ENCODE measurements around the gene A2ML1.
"Not testable (repeated sequence)": the region's sequence is repeated elsewhere in the genome, so short reads cannot be mapped to it uniquely, and the experiment has no call there.

The A2ML1 gene

GRCh38 chr12:8818526-8818925 is 3.9 kb upstream of the A2ML1 start:
- no peak for DNase-seq

- no peak for DNase-seq
These were observed 2.8 kb upstream of the A2ML1 start for GRCh38 chr12:8819666-8819980.

- DNase-seq = not testable (repeated sequence)
These were observed 1.6 kb upstream of the A2ML1 start for GRCh38 chr12:8820676-8821407.

- no peak for DNase-seq
These were observed 830 bp upstream of the A2ML1 start for GRCh38 chr12:8821591-8821990.

GRCh38 chr12:8823565-8824300 is 1.3 kb downstream of the A2ML1 start:
- no peak for DNase-seq

GRCh38 chr12:8827551-8828256 is 5.3 kb downstream of the A2ML1 start:
- no peak for DNase-seq

GRCh38 chr12:8828257-8829124 is 6.1 kb downstream of the A2ML1 start:
- DNase-seq = no peak

- DNase-seq = no peak
These were observed 6.7 kb downstream of the A2ML1 start for GRCh38 chr12:8829125-8829518.

- DNase-seq = no peak
These were observed 7.2 kb downstream of the A2ML1 start for GRCh38 chr12:8829621-8830020.

- no peak for DNase-seq
These were observed 8.7 kb downstream of the A2ML1 start for GRCh38 chr12:8831116-8831515.

- DNase-seq = no peak
These were observed 10.1 kb downstream of the A2ML1 start for GRCh38 chr12:8832500-8832899.

- no peak for DNase-seq
These were observed 11.8 kb downstream of the A2ML1 start for GRCh38 chr12:8834230-8834629.

- DNase-seq = no peak
These were observed 14.9 kb downstream of the A2ML1 start for GRCh38 chr12:8837291-8837690.

GRCh38 chr12:8840321-8840720 is 17.9 kb downstream of the A2ML1 start:
- no peak for DNase-seq

- DNase-seq = no peak
These were observed 18.7 kb downstream of the A2ML1 start for GRCh38 chr12:8840938-8841633.

- DNase-seq = no peak
These were observed 19.4 kb downstream of the A2ML1 start for GRCh38 chr12:8841778-8842177.

GRCh38 chr12:8844665-8845064 is 22.2 kb downstream of the A2ML1 start:
- DNase-seq = no peak

GRCh38 chr12:8846305-8846704 is 23.9 kb downstream of the A2ML1 start:
- no peak for DNase-seq

- no peak for DNase-seq
These were observed 25.0 kb downstream of the A2ML1 start for GRCh38 chr12:8847435-8847834.

GRCh38 chr12:8849876-8850275 is 27.5 kb downstream of the A2ML1 start:
- DNase-seq = no peak

GRCh38 chr12:8852119-8852518 is 29.7 kb downstream of the A2ML1 start:
- no peak for DNase-seq

- DNase-seq = no peak
These were observed 33.5 kb downstream of the A2ML1 start for GRCh38 chr12:8855891-8856290.

Data from NCI-H1436 (cell line).